Stomach (tissue), 4 donors: ENCODE measurements around the gene HIPK4.

Experiments used
- EP300 ChIP-seq: sonication (generic); formaldehyde crosslinking; IDR thresholded peaks from one replicate; pipeline ENCODE4 v1.6.1; 2017; ENCODE audit warnings: antibody characterized with exemption
- POLR2A ChIP-seq, 4 donors: fragments of 450-650 bp; IDR thresholded peaks; one replicate each; pipeline ENCODE4 v1.6.1; 2016; ENCODE audit warnings: antibody characterized with exemption in 4 of 4, control low read depth in 2 of 4, mild to moderate bottlenecking in 1 of 4, moderate library complexity in 1 of 4
- POLR2AphosphoS5 ChIP-seq, 3 donors: sonication (generic); formaldehyde crosslinking; IDR thresholded peaks; one replicate each; pipeline ENCODE4 v1.6.1; 2016; ENCODE audit warnings: antibody characterized with exemption in 3 of 3
- TF ChIP-seq, protein P1 (sequence below), 7 experiments: fragments of 450-650 bp in 4 of 7; fragments of 200-600 bp in 3 of 7; sonication (generic) in 3 of 7; IDR thresholded peaks; one replicate each; pipeline ENCODE4 v1.5.1; 2016 to 2019; ENCODE audit warnings: antibody characterized with exemption in 7 of 7, control low read depth in 2 of 7, mild to moderate bottlenecking in 1 of 7

DNA sequence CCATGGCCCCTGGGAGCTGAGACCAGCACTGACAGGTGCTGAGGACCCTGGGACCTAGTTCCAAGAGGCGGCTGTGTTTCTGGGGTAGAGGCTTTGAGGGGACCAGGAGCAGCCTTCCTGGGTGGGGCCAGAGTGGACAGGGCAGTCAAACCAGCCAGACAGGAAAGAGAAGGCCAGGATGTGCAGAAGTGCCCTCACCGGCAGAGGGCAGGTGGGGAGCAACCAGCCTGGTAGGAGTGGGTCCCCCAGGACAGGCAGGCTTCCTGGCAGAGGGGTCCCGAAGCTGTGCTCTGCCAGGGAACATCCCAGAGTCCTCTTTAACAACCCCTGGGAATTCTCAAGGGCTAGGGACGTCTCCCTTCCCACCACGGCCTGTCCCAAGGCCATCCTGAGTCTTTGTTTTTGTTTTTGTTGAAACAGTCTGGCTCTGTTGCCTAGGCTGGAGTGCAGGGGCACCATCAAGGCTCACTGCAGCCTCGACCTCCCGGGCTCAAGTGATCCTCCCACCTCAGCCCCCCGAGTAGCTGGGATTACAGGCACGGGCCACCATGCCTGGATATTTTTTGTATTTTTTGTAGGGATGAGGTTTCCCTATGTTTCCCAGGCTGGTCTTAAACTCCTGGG lies 3.0 kb upstream of the HIPK4 start:
- TF ChIP-seq, protein P1, sequence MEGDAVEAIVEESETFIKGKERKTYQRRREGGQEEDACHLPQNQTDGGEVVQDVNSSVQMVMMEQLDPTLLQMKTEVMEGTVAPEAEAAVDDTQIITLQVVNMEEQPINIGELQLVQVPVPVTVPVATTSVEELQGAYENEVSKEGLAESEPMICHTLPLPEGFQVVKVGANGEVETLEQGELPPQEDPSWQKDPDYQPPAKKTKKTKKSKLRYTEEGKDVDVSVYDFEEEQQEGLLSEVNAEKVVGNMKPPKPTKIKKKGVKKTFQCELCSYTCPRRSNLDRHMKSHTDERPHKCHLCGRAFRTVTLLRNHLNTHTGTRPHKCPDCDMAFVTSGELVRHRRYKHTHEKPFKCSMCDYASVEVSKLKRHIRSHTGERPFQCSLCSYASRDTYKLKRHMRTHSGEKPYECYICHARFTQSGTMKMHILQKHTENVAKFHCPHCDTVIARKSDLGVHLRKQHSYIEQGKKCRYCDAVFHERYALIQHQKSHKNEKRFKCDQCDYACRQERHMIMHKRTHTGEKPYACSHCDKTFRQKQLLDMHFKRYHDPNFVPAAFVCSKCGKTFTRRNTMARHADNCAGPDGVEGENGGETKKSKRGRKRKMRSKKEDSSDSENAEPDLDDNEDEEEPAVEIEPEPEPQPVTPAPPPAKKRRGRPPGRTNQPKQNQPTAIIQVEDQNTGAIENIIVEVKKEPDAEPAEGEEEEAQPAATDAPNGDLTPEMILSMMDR (IDR thresholded peaks at IDR 0.05): peak in 2 of 7 experiments; percentile 14 to 38
- TF ChIP-seq POLR2AphosphoS5 (IDR thresholded peaks at IDR 0.05) (no peak), POLR2A (IDR thresholded peaks at IDR 0.05) (no peak), EP300 (no peak)
